Measurements from ENCODE around the gene LENG1.

DNA sequence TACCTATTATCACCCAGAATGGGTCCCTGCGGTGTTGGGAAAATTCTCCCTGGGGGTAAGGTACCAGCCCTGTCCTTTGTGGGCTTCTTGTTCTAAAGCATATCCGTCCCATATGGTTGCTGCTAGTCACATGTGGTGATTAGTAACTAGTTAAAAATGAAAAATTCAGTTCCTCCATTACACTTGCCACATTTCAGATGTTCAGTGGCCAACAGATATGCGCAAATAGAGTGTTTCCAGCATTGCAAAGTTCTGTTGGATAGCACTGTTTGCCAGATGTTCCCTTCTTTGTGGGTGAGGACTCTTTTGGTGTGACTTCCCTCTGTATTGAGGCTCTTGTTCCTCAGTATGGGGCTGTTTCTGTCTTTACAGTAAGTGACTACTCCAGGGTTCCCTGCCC lies 18.2 kb downstream of the LENG1 start:
- TF ChIP-seq, protein P1, sequence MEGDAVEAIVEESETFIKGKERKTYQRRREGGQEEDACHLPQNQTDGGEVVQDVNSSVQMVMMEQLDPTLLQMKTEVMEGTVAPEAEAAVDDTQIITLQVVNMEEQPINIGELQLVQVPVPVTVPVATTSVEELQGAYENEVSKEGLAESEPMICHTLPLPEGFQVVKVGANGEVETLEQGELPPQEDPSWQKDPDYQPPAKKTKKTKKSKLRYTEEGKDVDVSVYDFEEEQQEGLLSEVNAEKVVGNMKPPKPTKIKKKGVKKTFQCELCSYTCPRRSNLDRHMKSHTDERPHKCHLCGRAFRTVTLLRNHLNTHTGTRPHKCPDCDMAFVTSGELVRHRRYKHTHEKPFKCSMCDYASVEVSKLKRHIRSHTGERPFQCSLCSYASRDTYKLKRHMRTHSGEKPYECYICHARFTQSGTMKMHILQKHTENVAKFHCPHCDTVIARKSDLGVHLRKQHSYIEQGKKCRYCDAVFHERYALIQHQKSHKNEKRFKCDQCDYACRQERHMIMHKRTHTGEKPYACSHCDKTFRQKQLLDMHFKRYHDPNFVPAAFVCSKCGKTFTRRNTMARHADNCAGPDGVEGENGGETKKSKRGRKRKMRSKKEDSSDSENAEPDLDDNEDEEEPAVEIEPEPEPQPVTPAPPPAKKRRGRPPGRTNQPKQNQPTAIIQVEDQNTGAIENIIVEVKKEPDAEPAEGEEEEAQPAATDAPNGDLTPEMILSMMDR (IDR thresholded peaks at IDR 0.05; ENCODE audit: insufficient read depth, low read length, poor library complexity, severe bottlenecking): no peak
- no peak for TF ChIP-seq EZH2phosphoT487 (conservative IDR thresholded peaks at IDR 0.05; ENCODE audit: low read length)
